Measurements from ENCODE around the gene KCNK5.

- peak; percentile 6 to 59 (median 38) for TF ChIP-seq CTCF (IDR thresholded peaks at IDR 0.05)
- peak; percentile 47 to 49 for TF ChIP-seq POLR2A (IDR thresholded peaks at IDR 0.05)
- TF ChIP-seq EP300 (IDR thresholded peaks at IDR 0.05): no peak
Observed at GRCh38 chr6:39228992-39229767, at the start of gene KCNK5.
